ENCODE results near the gene ATRN. TPM values are rescaled to one million over a fixed set of nuclear protein-coding genes. Genes with fewer than 3 reads are reported as not detected.
A peak's percentile ranks its signal among the peaks of the same experiment; 100 is the strongest.

Gene ATRN
- total and polyA plus RNA-seq, 2 experiments from 2014 or later = 2.2 to 18.3 TPM

GRCh38 chr20:3436864-3437574, 33.8 kb upstream of the ATRN start:
- H3K4me1 Mint-ChIP-seq = peaks cover 3% of the 10 kb centered on the region; the same call in 2 of the 3 replicates
- Histone ChIP-seq H3K36me3 (ENCODE audit: insufficient read depth) (no peaks in the 10 kb centered on the region), H3K27me3 (ENCODE audit: insufficient read depth) (no peaks in the 10 kb centered on the region), H2AFZ (no peak overlapping the region), H3K4me1 (ENCODE audit: insufficient read depth) (no peaks in the 10 kb centered on the region), H3K27ac (ENCODE audit: low read depth) (no peak overlapping the region), H3K79me2 (replicated peaks; ENCODE audit: insufficient read depth) (no peaks in the 10 kb centered on the region), H3K9me2 (ENCODE audit: insufficient read depth) (no peaks in the 10 kb centered on the region; the same call in 1 of the 2 replicates), H4K20me1 (replicated peaks; ENCODE audit: insufficient read depth) (no peaks in the 10 kb centered on the region), H3K4me3 (no peak overlapping the region), H3K4me2 (no peak overlapping the region), H3F3A (replicated peaks; ENCODE audit: low read depth) (no peaks in the 10 kb centered on the region)
- peaks cover 2% of the 10 kb centered on the region; the same call in 1 of the 3 replicates for H3K36me3 Mint-ChIP-seq (ENCODE audit: low read depth)
- H3K9me3 Mint-ChIP-seq = peaks cover 11% of the 10 kb centered on the region
- H3K27ac Mint-ChIP-seq = no peak overlapping the region
- ATAC-seq (no peak), DNase-seq (ENCODE audit: low spot score) (no peak)
- H3K27me3 Mint-ChIP-seq (ENCODE audit: insufficient read depth, low read depth, poor library complexity) = no peaks in the 10 kb centered on the region
- no peak overlapping the region for H3K4me3 Mint-ChIP-seq
- TF ChIP-seq POLR2AphosphoS5 (IDR thresholded peaks at IDR 0.05; ENCODE audit: low read depth) (no peak), NANOG (IDR thresholded peaks at IDR 0.05; ENCODE audit: borderline replicate concordance) (no peak), ZNF114 (CRISPR knock-in tag; IDR thresholded peaks at IDR 0.05) (no peak), ZNF331 (CRISPR knock-in tag; IDR thresholded peaks at IDR 0.05; ENCODE audit: low read depth) (no peak), EZH2phosphoT487 (IDR thresholded peaks at IDR 0.05; ENCODE audit: unreplicated experiment) (no peak)

GRCh38 chr20:3446779-3447178, 24.0 kb upstream of the ATRN start:
- Histone ChIP-seq H3K4me2 (no peak overlapping the region), H3K79me2 (replicated peaks; ENCODE audit: insufficient read depth) (no peaks in the 10 kb centered on the region), H3K27me3 (ENCODE audit: insufficient read depth) (no peaks in the 10 kb centered on the region), H3K9me2 (ENCODE audit: insufficient read depth) (no peaks in the 10 kb centered on the region), H3F3A (replicated peaks; ENCODE audit: low read depth) (no peaks in the 10 kb centered on the region), H4K20me1 (replicated peaks; ENCODE audit: insufficient read depth) (no peaks in the 10 kb centered on the region), H2AFZ (no peak overlapping the region), H3K4me1 (ENCODE audit: insufficient read depth) (no peaks in the 10 kb centered on the region), H3K36me3 (ENCODE audit: insufficient read depth) (no peaks in the 10 kb centered on the region), H3K27ac (ENCODE audit: low read depth) (no peak overlapping the region), H3K4me3 (no peak overlapping the region)
- ATAC-seq = no peak
- peaks cover 4% of the 10 kb centered on the region; the same call in 1 of the 3 replicates for H3K36me3 Mint-ChIP-seq (ENCODE audit: low read depth)
- no peaks in the 10 kb centered on the region for H3K4me1 Mint-ChIP-seq
- H3K27ac Mint-ChIP-seq = no peak overlapping the region
- H3K4me3 Mint-ChIP-seq = no peak overlapping the region
- peaks cover 2% of the 10 kb centered on the region for H3K27me3 Mint-ChIP-seq (ENCODE audit: insufficient read depth, low read depth, poor library complexity)
- peak; percentile 17 for DNase-seq (ENCODE audit: low spot score)
- H3K9me3 Mint-ChIP-seq = peaks cover 5% of the 10 kb centered on the region
- no peak for TF ChIP-seq CREB1 (CRISPR knock-in tag; IDR thresholded peaks at IDR 0.05; ENCODE audit: low read depth)
- TF ChIP-seq JUNB (IDR thresholded peaks at IDR 0.05; ENCODE audit: unreplicated experiment) = no peak
- no peak for TF ChIP-seq CTCF (conservative IDR thresholded peaks at IDR 0.05; ENCODE audit: low read depth in 2 of 2)

GRCh38 chr20:3447321-3447720, 23.5 kb upstream of the ATRN start:
- no peaks in the 10 kb centered on the region for H3K4me1 ChIP-seq (ENCODE audit: insufficient read depth)
- Mint-ChIP-seq H3K27ac (no peak overlapping the region), H3K9me3 (no peaks in the 10 kb centered on the region), H3K36me3 (ENCODE audit: low read depth) (no peaks in the 10 kb centered on the region), H3K27me3 (ENCODE audit: insufficient read depth, low read depth, poor library complexity) (peaks cover 2% of the 10 kb centered on the region), H3K4me3 (no peak overlapping the region), H3K4me1 (peaks cover 1% of the 10 kb centered on the region; the same call in 1 of the 3 replicates)
- H4K20me1 ChIP-seq (replicated peaks; ENCODE audit: insufficient read depth) = no peaks in the 10 kb centered on the region
- no peaks in the 10 kb centered on the region for H3K9me2 ChIP-seq (ENCODE audit: insufficient read depth)
- no peaks in the 10 kb centered on the region for H3K79me2 ChIP-seq (replicated peaks; ENCODE audit: insufficient read depth)
- no peak overlapping the region for H3K4me2 ChIP-seq
- H3K27ac ChIP-seq (ENCODE audit: low read depth) = no peak overlapping the region
- DNase-seq (ENCODE audit: low spot score) = no peak
- H3K4me3 ChIP-seq = no peak overlapping the region
- H3K27me3 ChIP-seq (ENCODE audit: insufficient read depth) = no peaks in the 10 kb centered on the region
- no peak for ATAC-seq
- no peaks in the 10 kb centered on the region for H3K36me3 ChIP-seq (ENCODE audit: insufficient read depth)
- H2AFZ ChIP-seq = no peak overlapping the region
- no peaks in the 10 kb centered on the region for H3F3A ChIP-seq (replicated peaks; ENCODE audit: low read depth)
- TF ChIP-seq REST (IDR thresholded peaks at IDR 0.05; ENCODE audit: unreplicated experiment) = no peak
- no peak for TF ChIP-seq ZNF114 (CRISPR knock-in tag; IDR thresholded peaks at IDR 0.05)
- TF ChIP-seq POLR2AphosphoS5 (IDR thresholded peaks at IDR 0.05; ENCODE audit: low read depth) = no peak
- TF ChIP-seq NANOG (IDR thresholded peaks at IDR 0.05; ENCODE audit: borderline replicate concordance) = no peak
- TF ChIP-seq EZH2 (IDR thresholded peaks at IDR 0.05; ENCODE audit: low read depth, unreplicated experiment) = no peak
